Mammary epithelial cell (primary cell): Measurements from ENCODE around the gene GJB4.

Experiments used
- CTCF ChIP-seq, 2 donors: IDR thresholded peaks in 1 of 2; conservative IDR thresholded peaks in 1 of 2; 2 replicates each; pipeline ENCODE4 v1.5.1; 2011 to 2012; ENCODE audit warnings: inconsistent platforms in 2 of 2, low read length in 2 of 2, mild to moderate bottlenecking in 2 of 2, control low read depth in 1 of 2, low read depth in 1 of 2; ENCODE audit not compliant: insufficient read depth in 1 of 2; ENCODE audit errors: extremely low read depth in 1 of 2
- EZH2 ChIP-seq: IDR thresholded peaks from 2 replicates; pipeline ENCODE4 v1.6.1; 2012; ENCODE audit warnings: low read length, inconsistent platforms, borderline replicate concordance

- TF ChIP-seq CTCF (conservative IDR thresholded peaks at IDR 0.05 in 1 of 2, IDR thresholded peaks at IDR 0.05 in 1 of 2; ENCODE audit: extremely low read depth in 1 of 2, insufficient read depth in 1 of 2, low read depth in 1 of 2, low read length in 2 of 2) (no peak), EZH2 (no peak)
Measured at GRCh38 chr1:34721241-34721640, 38.3 kb upstream of the GJB4 start.
